ENCODE measurements around the gene TBC1D1. TPM values are rescaled to one million over a fixed set of nuclear protein-coding genes. Genes with fewer than 3 reads are reported as not detected.

Gene TBC1D1
- total and polyA plus RNA-seq, 5 experiments from 2014 or later, result 18.4 to 53.8 (median 27.2) TPM

DNA sequence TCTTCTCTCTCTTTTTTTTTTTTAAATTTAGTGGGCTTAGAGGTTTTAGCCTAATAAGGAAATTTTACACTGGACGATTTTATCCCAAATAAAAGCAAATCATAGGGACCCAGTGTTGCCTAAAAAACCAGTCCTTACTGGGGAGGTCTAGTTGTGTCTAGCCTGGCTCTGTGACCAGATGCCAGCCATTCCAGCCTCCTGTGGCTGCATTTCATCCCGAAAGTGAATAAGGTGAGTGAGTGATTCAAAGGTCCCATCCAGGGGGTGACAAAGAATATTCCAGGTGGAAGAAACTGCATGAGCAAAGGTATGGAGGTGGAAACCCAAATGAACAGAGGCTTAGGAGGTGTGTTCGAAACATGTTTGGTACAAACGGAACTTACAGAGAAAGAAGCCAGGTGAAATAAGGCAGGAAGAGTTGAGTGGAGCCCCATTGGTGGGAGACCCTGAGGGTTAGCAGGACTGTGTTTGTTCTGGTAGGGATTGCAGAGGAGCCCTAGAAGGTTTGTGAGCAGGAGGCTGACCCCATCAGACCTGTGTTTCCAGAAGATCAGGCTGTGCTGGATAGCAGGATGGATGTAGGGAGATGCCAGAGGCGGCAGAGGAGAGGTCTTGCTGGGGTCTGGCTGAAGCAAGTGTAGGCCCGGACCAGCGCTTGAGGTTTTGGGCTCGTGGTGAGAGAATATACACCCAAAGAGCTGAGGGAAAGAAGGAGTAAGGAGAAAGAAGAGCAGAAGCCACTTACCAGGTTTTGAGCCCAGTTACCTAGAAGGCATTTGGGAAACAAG, 100.9 kb downstream of the TBC1D1 start:
- Mint-ChIP-seq H3K27ac (peak overlapping the region in 3 of 10 donors; percentile 7 to 69 (median 56)), H3K27me3 (no peaks in the 10 kb centered on the region), H3K4me1 (peaks cover 25 to 83% (median 32%) of the 10 kb centered on the region in 4 donors), H3K4me3 (no peak overlapping the region), H3K36me3 (peaks cover 0 to 9% (median 0%) of the 10 kb centered on the region in 3 donors), H3K9me3 (no peaks in the 10 kb centered on the region)
- no peak for DNase-seq
- no peak for ATAC-seq
- POLR2A ChIA-PET, result interaction anchor here (0.6 kb wide), 1 partner anchor 1747 kb away, joined by 5 read pairs; no protein-coding TSS in a partner anchor

DNA sequence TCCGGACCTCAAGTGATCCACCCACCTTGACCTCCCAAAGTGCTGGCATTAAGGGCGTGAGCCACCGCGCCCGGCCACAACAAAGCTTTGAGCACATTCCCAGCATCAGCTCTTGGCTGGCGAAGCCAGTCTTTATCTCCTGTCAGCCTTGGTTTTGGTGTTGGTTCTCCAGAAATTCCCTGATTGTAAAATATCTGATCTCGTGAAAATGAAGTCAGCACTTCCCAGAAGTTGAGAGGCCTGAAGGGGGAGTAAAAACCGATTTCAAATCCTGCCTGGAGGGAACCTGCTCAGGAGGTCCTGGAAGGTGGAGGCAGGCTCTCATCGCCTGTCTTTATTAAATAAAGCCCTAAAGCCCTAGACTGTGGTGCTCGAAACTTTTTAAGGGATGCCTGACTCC, 102.9 kb downstream of the TBC1D1 start:
- peaks cover 29 to 81% (median 44%) of the 10 kb centered on the region in 4 donors for H3K4me1 Mint-ChIP-seq
- POLR2A ChIA-PET, result no interaction called here
- no peaks in the 10 kb centered on the region for H3K27me3 Mint-ChIP-seq
- H3K4me3 Mint-ChIP-seq, result no peak overlapping the region
- peak overlapping the region in 1 of 10 donors; percentile 41 for H3K27ac Mint-ChIP-seq
- H3K36me3 Mint-ChIP-seq, result peaks cover 0 to 6% (median 0%) of the 10 kb centered on the region in 3 donors
- DNase-seq, result no peak
- no peaks in the 10 kb centered on the region for H3K9me3 Mint-ChIP-seq
- no peak for ATAC-seq

DNA sequence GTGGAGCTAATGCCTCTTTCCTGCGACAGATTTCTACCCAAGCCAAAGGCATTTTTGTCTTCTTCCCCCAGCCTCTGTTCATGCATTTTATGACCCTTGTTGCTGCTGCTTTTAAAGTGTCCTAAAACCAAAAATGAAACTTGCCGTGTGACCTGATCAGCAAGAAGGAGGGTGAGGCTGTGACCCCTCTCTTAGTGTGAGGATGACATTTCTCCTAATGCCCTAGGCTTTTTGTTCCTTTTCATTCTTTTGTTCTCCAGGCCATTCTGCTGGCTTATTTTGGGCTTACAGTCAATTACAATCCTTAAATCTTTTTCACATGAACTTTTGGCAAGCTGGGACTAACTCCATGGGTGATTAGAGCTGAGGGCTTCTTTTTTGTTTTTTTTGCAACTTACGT, 103.7 kb downstream of the TBC1D1 start:
- Mint-ChIP-seq H3K4me1 (peaks cover 25 to 81% (median 50%) of the 10 kb centered on the region in 4 donors), H3K27ac (peak overlapping the region in 3 of 10 donors; percentile 23 to 74 (median 36)), H3K36me3 (peaks cover 0 to 6% (median 0%) of the 10 kb centered on the region in 3 donors), H3K9me3 (no peaks in the 10 kb centered on the region), H3K27me3 (no peaks in the 10 kb centered on the region), H3K4me3 (no peak overlapping the region)
- DNase-seq (no peak), ATAC-seq (no peak)
- POLR2A ChIA-PET, result no interaction called here

DNA sequence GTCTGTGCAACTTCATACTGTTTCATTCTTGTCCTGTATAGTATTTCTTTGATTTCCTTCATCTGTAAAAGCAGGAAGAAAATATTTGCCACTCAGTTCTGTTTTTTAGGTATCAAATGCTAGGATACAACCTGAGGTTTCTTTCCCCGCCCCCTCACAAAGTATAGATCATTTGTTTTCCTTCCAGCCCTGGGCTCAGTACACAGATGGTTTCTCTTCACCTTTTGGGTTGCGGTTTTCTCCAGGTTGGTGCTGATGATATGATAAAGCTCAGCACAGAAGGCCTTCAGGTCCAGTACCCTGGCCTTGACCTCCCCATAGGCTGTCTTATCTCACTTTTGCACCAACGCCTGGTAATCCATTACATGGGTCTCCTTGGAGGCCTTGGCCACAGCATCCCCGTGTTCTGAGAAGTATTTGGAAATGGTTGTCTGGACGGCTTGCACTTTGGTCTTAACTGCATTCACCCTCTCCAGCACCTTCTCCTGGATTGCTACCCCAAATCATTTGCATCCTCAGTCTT, 104.5 kb downstream of the TBC1D1 start:
- Mint-ChIP-seq H3K4me1 (peaks cover 25 to 80% (median 54%) of the 10 kb centered on the region in 4 donors), H3K9me3 (no peaks in the 10 kb centered on the region), H3K27ac (peak overlapping the region in 3 of 10 donors; percentile 34 to 56 (median 55)), H3K36me3 (peaks cover 0 to 6% (median 0%) of the 10 kb centered on the region in 3 donors), H3K27me3 (no peaks in the 10 kb centered on the region), H3K4me3 (no peak overlapping the region)
- DNase-seq (no peak), ATAC-seq (no peak)
- POLR2A ChIA-PET, result no interaction called here

DNA sequence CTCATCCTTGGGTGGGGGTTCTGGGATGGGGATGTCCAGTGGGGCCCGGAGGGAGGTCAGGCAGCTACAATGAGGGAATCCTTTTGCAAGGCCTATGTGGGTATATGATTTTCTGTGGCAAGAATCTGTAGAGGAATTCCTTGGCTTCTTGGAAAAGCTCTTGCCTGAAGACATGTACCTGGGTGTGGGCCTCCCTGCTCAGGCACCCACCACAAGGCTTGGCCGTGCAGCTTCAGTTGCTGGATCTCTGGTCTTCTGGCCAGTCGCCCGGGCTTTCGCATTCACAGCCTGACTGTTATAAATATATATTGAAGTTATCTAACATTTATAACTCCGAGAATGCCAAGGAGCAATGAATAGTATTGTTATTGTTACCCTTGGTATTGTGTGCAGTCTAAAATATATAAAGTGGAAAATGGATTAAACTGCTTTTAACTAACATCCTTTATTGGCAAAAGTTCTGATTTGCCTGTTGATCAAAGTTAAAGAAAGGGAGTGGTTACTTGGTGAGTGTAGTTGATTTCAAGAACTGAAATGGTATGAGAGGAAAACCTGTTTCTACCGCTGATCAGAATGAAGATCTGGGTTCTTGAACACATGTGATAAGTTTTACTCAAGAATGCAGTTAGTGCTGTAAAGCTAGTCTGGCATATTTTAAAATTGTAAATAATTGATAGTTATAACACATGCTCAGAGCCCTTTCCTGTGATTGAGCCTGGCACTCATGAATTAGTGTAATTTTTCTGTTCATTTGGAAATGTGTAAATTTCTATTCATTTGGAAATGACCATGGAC, 105.3 kb downstream of the TBC1D1 start:
- DNase-seq (no peak), ATAC-seq (no peak)
- H3K27ac Mint-ChIP-seq, result peak overlapping the region in 4 of 10 donors; percentile 50 to 80 (median 54)
- no peaks in the 10 kb centered on the region for H3K9me3 Mint-ChIP-seq
- peaks cover 0 to 9% (median 0%) of the 10 kb centered on the region in 3 donors for H3K36me3 Mint-ChIP-seq
- peaks cover 24 to 74% (median 57%) of the 10 kb centered on the region in 4 donors for H3K4me1 Mint-ChIP-seq
- POLR2A ChIA-PET, result no interaction called here
- no peaks in the 10 kb centered on the region for H3K27me3 Mint-ChIP-seq
- H3K4me3 Mint-ChIP-seq, result peak overlapping the region in 2 of 10 donors; percentile 5 to 13

DNA sequence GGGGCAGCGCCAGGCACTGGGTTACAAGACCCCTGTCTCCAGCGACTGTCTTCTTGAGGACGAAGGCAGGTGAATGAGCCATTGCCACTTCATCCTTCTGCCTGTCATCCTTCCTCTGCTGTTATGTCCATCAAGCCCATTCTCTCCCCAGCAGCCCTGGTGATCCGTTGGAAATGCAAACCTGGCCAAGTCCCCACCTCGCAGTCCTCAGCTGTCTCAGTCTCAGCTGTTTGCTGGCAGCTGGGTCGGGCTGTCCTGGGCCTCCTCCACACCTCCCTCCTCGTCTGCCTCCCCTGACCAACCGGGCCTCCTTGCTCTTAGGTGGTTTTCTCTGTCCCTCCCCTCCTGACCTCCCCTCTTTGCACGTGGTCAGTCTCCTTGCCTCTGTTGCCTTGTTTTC, 107.3 kb downstream of the TBC1D1 start:
- POLR2A ChIA-PET, result no interaction called here

DNA sequence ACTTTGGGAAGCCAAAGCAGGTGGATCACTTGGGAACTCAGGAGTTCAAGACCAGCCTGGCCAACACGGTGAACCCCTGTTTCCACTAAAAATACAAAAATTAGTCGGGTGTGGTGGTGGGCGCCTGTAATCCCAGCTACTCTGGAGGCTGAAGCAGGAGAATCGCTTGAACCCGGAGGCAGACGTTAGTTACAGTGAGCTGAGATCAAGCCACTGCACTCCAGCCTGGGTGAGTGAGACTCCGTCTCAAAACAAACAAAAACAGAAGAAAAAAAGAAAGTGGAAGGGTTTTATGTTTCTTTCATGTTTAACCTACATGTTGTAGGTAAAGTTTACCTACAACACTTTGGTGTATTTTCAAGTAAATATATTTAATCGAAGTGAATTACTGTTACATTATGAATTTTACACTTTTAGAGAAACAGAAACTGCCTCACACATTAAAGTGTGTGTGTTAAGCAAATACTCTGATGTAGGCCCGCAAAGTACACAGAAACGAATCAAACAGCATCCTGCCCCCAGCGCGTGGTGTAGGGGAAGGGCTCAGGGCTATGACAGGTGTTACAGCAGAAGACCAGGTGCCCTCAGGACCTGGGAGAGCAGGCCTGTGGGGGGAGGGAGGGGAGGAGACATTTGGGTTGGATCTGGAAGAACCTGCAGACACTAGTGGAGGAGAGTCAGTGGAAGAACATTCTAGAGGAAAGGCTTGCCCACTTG, 108.3 kb downstream of the TBC1D1 start:
- H3K4me1 Mint-ChIP-seq, result peaks cover 21 to 83% (median 72%) of the 10 kb centered on the region in 4 donors
- POLR2A ChIA-PET, result no interaction called here
- no peaks in the 10 kb centered on the region for H3K27me3 Mint-ChIP-seq
- ATAC-seq, result peak; percentile 72 to 93
- H3K9me3 Mint-ChIP-seq, result no peaks in the 10 kb centered on the region
- peak in 6 of 10 donors; percentile 14 to 51 (median 39) for DNase-seq
- peak overlapping the region; percentile 31 to 93 (median 72) for H3K27ac Mint-ChIP-seq
- peaks cover 0 to 4% (median 0%) of the 10 kb centered on the region in 3 donors for H3K36me3 Mint-ChIP-seq
- peak overlapping the region; percentile 25 to 68 (median 52) for H3K4me3 Mint-ChIP-seq

More for the DNA sequence above, 107.3 kb downstream of the TBC1D1 start:
- Mint-ChIP-seq H3K27me3 (no peaks in the 10 kb centered on the region), H3K4me3 (peak overlapping the region in 3 of 10 donors; percentile 45 to 68 (median 49)), H3K9me3 (no peaks in the 10 kb centered on the region), H3K27ac (peak overlapping the region in 9 of 10 donors; percentile 5 to 93 (median 63)), H3K4me1 (peaks cover 21 to 77% (median 67%) of the 10 kb centered on the region in 4 donors), H3K36me3 (peaks cover 0 to 4% (median 0%) of the 10 kb centered on the region in 3 donors)
- ATAC-seq (no peak), DNase-seq (no peak)

DNA sequence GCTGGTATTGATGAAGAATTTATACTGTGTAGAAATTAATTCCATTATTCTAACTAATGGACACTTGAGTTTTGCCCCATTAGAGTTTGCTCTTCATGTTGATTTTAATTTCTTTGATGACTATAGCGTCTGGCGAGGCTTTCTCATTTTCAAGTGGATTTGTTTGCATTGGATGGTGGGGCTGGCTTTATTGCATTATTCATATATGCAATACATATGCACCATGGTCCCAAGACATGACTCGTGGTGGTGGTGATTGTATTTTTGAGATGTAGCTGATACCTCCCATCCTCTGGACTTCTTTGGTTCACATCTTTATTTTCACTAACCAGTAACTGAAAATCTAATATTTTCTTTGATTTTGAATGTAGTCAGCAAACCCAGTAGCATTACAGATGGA, 109.1 kb downstream of the TBC1D1 start:
- Mint-ChIP-seq H3K27ac (peak overlapping the region in 1 of 10 donors; percentile 25), H3K9me3 (no peaks in the 10 kb centered on the region), H3K4me1 (peaks cover 21 to 84% (median 72%) of the 10 kb centered on the region in 4 donors), H3K36me3 (peaks cover 0 to 4% (median 0%) of the 10 kb centered on the region in 3 donors), H3K27me3 (no peaks in the 10 kb centered on the region), H3K4me3 (no peak overlapping the region)
- no peak for ATAC-seq
- POLR2A ChIA-PET, result no interaction called here
- no peak for DNase-seq

DNA sequence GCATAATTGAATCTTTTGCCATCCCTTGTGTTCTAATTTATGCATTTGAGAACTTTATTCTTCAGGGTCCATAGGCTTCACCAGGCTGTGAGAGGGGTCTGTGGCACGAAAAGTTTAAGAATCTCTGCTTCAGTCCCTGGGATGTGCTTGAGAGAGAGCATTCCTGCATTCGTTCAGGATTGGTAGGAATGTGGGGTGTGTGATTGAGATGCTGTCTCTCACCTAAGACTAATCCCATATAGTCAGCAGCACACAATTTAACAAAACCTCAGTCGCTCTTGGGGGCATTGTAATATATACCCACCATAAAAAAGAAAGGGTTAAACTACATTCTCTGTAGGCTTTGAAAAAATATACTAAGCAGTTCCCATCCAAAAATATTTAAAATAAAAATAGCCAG, 111.0 kb downstream of the TBC1D1 start:
- POLR2A ChIA-PET, result no interaction called here
- H3K9me3 Mint-ChIP-seq, result no peaks in the 10 kb centered on the region
- H3K27me3 Mint-ChIP-seq, result no peaks in the 10 kb centered on the region
- DNase-seq (no peak), ATAC-seq (no peak)
- H3K27ac Mint-ChIP-seq, result no peak overlapping the region
- H3K36me3 Mint-ChIP-seq, result peaks cover 0 to 4% (median 0%) of the 10 kb centered on the region in 3 donors
- H3K4me3 Mint-ChIP-seq, result no peak overlapping the region
- peaks cover 26 to 81% (median 68%) of the 10 kb centered on the region in 4 donors for H3K4me1 Mint-ChIP-seq

DNA sequence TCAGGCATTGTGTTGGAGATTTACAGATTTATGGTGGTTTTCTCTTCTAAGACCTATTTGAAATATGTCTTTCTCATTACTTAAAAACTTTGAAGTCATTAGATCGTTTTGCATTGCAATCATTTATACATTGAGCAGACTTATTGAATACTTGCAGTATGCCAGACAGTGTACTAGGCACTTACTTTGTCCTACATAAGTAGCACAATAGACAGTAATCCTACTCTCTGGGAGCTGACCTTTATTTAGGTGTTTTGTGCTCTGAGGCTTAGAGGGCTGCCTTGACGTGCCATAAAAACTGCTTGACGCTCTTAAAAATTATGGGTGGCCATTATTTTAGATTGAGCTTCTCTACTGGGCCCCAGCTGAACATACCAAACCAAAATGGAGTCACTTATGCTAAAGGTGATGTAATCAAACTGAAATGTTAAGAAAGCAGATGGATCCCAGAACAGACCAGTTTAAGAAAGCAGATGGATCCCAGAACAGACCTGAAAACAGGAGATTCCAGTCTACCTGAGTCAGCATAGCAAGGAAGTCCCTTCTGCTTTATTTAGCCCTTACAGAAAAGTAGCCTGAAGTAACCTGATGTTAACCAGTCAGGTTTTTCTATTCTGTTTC, 111.7 kb downstream of the TBC1D1 start:
- peaks cover 27 to 79% (median 68%) of the 10 kb centered on the region in 4 donors for H3K4me1 Mint-ChIP-seq
- H3K27me3 Mint-ChIP-seq, result no peaks in the 10 kb centered on the region
- POLR2A ChIA-PET, result no interaction called here
- ATAC-seq (no peak), DNase-seq (no peak)
- H3K9me3 Mint-ChIP-seq, result no peaks in the 10 kb centered on the region
- H3K27ac Mint-ChIP-seq, result peak overlapping the region in 3 of 10 donors; percentile 7 to 63 (median 44)
- peaks cover 0 to 4% (median 0%) of the 10 kb centered on the region in 3 donors for H3K36me3 Mint-ChIP-seq
- H3K4me3 Mint-ChIP-seq, result no peak overlapping the region

DNA sequence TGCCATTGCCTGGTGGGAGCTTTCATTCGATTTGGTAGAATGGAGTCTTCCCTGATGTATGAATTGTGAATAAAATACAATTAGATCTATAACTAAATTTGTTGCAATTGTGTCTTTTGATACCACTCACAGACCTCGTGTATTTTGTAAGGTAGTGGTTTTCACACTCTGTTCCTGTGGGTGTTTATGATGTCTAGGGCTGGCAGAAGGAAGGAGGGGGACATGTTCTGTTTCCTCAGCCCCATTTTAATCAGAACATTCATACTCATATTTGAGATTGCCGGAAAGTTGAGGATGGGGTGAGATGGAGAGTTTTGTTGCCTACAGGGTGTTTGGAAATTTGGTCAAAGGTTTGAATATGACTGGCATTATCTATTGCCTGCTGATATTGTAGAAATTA, 112.2 kb downstream of the TBC1D1 start:
- H3K9me3 Mint-ChIP-seq, result no peaks in the 10 kb centered on the region
- peak overlapping the region in 8 of 10 donors; percentile 0 to 42 (median 8) for H3K4me3 Mint-ChIP-seq
- peaks cover 0 to 4% (median 0%) of the 10 kb centered on the region in 3 donors for H3K36me3 Mint-ChIP-seq
- DNase-seq (peak in 3 of 10 donors; percentile 15 to 44 (median 16)), ATAC-seq (peak in 1 of 2 donors; percentile 61)
- H3K4me1 Mint-ChIP-seq, result peaks cover 27 to 79% (median 66%) of the 10 kb centered on the region in 4 donors
- H3K27ac Mint-ChIP-seq, result peak overlapping the region in 9 of 10 donors; percentile 7 to 76 (median 23)
- H3K27me3 Mint-ChIP-seq, result no peaks in the 10 kb centered on the region
- POLR2A ChIA-PET, result no interaction called here

Measured in naive thymus-derived CD8-positive, alpha-beta T cell (primary cell).